ENCODE measurements around the gene SLIT1. TPM values are rescaled to one million over a fixed set of nuclear protein-coding genes. Genes with fewer than 3 reads are reported as not detected.
A peak's percentile ranks its signal among the peaks of the same experiment; 100 is the strongest.
"Not testable (repeated sequence)": the region's sequence is repeated elsewhere in the genome, so short reads cannot be mapped to it uniquely, and the experiment has no call there.

The SLIT1 gene
- polyA plus RNA-seq, 12 donors = 0.54 to 1.6 (median 1.0) TPM; not detected in 2

GRCh38 chr10:97082575-97082974 is 103.2 kb downstream of the SLIT1 start:
- not testable (repeated sequence) for DNase-seq

GRCh38 chr10:97081621-97082235 is 104.0 kb downstream of the SLIT1 start:
- DNase-seq = peak; percentile 70

- no peak for DNase-seq
These were observed 105.5 kb downstream of the SLIT1 start for GRCh38 chr10:97080051-97080776.

GRCh38 chr10:97079448-97079847 is 106.3 kb downstream of the SLIT1 start:
- DNase-seq = no peak

- no peak for DNase-seq
These were observed 106.8 kb downstream of the SLIT1 start for GRCh38 chr10:97078938-97079445.

GRCh38 chr10:97078261-97078937 is 107.4 kb downstream of the SLIT1 start:
- no peak for DNase-seq

- DNase-seq = no peak
These were observed 109.0 kb downstream of the SLIT1 start for GRCh38 chr10:97076781-97077180.

GRCh38 chr10:97075961-97076525 is 109.7 kb downstream of the SLIT1 start:
- no peak for DNase-seq

GRCh38 chr10:97075421-97075820 is 110.3 kb downstream of the SLIT1 start:
- no peak for DNase-seq

GRCh38 chr10:97074256-97075145 is 111.3 kb downstream of the SLIT1 start:
- no peak for DNase-seq

- DNase-seq = peak; percentile 85
These were observed 112.7 kb downstream of the SLIT1 start for GRCh38 chr10:97072851-97073665.

- DNase-seq = no peak
These were observed 114.3 kb downstream of the SLIT1 start for GRCh38 chr10:97071496-97071895.

- DNase-seq = no peak
These were observed 116.0 kb downstream of the SLIT1 start for GRCh38 chr10:97069576-97070362.

- DNase-seq = no peak
These were observed 116.7 kb downstream of the SLIT1 start for GRCh38 chr10:97069026-97069425.

- DNase-seq = no peak
These were observed 117.9 kb downstream of the SLIT1 start for GRCh38 chr10:97067716-97068391.

GRCh38 chr10:97066877-97067555 is 118.7 kb downstream of the SLIT1 start:
- no peak for DNase-seq

- DNase-seq = no peak
These were observed 119.8 kb downstream of the SLIT1 start for GRCh38 chr10:97065686-97066660.
